NCI-H2196 treated with DMSO at 0.1 percent for 48 hours (cell line): Measurements from ENCODE around the gene TMEM156.

ENCODE experiments used
- DNase-seq: peaks from one replicate; lab custom pipeline; 2025; ENCODE audit not compliant: unreplicated experiment; lab: John Stamatoyannopoulos, UW

The TMEM156 gene, protein sequence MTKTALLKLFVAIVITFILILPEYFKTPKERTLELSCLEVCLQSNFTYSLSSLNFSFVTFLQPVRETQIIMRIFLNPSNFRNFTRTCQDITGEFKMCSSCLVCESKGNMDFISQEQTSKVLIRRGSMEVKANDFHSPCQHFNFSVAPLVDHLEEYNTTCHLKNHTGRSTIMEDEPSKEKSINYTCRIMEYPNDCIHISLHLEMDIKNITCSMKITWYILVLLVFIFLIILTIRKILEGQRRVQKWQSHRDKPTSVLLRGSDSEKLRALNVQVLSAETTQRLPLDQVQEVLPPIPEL

DNA sequence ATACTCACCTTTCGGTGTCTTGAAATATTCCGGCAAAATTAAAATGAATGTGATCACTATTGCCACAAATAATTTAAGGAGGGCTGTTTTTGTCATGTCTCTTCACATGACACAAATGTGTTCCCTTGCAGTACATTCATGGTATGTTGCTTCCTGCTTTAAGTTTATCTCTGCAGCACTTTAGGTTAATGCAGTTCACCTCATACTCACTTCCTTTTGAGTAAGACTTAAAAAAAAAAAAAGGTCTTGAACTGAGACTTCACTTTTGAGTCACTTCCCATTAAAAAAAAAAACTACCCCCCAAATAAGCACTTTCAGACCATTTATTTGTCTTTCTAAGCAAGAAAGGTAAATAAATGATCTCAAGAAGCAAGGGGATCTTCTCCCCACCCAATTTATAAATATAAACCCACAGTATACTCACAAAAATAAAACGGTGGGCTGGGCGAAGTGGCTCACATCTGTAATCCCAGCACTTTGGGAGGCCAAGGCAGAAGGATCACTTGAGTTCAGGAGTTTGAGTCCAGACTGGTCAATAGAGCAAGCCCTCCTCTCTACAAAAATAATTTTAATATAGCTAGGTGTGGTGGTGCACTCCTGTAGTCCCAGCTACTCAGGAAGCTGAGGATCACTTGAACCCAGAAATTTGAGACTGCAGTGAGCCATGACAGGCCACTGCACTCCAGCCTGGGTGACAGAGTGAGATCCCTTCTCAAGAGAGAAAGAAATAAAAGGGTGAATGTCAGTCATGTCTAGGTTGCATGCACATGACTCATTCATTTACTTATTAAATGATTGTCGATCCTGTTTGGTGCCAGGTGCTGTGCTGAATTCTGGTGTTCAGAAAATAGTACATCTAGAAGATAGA is at the start of gene TMEM156:
TMEM156 (minus strand) TSS at position 192 of the 868 bp plus-strand sequence; CDS start at position 96, 96 bp downstream.
- DNase-seq, result no peak

DNA sequence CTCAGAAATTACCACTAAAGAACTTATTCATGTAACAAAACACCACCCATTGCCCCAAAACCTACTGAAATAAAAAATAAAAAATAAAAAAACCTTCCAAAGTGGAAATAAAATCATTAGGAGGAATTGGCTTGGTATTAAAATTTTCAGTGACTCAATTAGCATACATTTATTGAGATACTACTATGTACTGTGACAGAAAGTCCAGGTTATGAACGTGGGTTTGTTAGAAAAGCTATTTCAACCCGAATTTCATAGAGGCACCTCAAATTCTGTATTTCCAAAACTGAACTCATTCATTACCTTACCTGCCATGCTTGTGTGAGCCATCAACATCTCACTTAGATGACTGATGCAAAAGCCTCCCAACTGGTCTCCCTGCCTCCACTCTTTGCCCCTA is 46.6 kb upstream of the TMEM156 start:
- no peak for DNase-seq

DNA sequence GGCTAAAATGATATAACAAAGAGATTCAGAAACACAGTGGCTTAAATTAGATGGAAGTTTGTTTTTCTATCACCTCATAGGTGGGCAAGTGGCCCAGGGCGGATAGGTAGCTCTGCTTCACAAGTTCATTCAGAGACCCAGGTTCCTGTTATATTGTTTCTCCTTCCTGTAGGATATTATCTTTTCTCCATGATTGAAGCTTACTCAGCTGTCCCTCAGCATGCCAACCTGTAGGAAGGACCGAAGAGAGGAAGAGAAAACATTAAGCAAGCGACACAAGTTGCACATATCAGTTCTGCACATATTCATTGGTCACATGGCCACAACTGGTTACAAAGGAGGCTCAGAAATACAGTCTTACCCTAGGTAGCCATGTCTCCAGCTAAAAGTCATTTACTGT is 36.7 kb upstream of the TMEM156 start:
- DNase-seq, result no peak

DNA sequence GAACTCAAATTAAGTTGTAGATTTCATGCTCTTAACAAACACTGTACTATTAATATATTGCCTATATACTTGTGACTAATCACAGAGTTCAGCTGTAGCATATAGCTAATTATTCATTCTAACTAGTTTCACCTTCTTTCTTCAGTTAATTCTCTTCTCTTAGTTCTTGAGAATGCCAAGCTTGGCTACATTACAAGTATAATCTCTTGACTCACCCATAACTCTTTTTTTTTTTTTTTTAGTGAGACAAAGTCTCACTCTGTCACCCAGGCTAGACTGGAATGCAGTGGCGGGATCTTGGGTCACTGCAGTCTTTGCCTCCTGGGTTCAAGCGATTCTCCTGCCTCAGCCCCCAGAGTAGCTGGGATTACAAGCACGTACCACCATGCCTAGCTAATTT is 35.2 kb upstream of the TMEM156 start:
- DNase-seq, result no peak

DNA sequence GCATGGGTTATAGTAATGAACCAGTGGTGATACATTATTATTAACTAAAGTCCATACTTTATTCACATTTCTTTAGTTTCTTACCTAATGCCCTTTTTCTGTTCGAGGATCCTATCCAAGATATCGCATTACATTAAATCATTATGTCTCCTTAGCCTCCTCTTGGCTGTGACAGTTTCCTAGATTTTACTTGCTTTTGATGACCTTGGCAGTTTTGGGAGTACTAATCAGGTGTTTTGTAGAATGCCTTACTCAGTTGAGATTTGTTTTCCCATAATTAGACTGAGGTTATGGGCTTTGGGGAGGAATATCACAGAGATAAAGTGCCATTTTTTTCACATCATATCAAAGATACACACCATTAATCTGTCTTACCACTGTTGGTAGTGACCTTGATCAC is 34.8 kb upstream of the TMEM156 start:
- no peak for DNase-seq

DNA sequence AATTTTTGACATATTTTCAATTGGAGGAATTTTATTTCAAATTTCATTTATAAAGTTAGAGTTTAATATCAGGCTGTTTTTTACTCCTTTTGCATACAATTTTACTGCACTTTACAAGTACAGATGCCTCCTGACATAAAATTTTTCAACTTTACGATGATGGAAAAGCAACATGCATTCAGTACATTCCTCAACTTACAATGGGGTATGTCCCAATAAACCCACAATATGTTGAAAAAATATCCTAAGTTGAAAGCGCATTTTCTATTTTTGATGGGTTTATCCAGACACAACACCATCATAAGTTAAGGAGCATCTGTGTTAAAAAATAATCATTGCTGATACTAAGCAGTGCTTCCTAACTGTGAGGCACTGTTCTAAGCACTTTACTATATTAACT is 34.2 kb upstream of the TMEM156 start:
- DNase-seq, result no peak

DNA sequence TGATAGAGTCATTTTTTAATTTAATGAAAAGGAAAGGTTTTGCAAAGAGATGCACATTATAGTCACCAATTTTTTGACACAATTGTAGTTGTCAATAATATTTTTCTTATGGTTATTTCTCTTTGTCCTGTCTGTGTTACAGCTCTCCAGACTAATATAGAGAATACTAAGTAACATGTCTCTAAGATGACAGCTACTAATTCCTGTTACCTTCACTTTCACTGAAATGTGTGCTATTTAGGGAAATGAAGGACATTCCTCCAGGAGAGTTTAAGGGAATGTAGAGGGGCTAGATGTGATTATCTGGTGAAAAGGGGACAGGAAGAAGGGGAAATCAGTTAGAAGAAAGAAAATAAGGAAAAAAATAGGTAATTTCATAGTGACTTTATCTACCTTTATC is 31.2 kb upstream of the TMEM156 start:
- no peak for DNase-seq

DNA sequence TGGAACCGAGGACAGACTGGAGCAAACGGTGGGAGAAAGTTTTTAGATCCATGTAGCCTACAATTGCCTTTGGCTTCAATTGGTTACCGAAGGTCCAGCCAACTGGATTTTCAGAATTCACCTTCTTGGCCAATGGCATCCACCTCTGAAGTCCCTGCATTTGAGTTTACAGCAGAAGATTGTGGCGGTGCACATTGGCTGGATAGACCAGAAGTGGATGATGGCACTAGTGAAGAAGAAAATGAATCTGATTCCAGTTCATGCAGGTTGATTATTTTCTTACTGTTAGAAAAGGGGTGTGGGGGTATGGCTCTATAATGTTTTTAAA is 30.5 kb upstream of the TMEM156 start:
- DNase-seq, result no peak

DNA sequence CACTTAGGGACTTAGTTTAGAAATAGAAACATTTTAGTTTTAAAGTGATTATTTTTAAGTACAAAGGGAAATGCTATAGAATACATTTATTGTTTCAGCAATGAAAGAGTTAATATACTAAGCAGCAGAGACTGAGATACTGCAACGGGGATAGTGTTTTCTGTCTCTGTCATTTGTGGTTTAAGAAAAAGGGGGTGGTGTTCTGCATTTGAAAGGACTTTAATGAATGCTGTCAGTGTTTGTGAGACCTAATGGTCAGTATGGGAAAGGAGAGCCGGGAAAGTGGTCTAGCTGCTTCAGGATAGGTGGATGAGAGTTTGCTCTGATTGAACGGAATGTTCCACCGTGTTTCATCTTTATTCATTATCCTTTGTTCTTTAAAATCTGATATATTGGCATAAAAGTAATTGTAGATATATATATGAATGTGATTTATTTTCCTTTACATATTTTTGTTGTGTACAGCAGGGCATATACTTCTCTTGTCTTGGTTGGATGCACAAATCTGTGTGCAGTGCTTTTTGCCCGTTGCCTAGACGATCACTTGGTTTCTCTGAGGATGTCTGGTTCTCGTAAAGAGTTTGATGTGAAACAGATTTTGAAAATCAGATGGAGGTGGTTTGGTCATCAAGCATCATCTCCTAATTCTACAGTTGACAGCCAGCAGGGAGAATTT is 30.0 kb upstream of the TMEM156 start, which contains the start of gene KLHL5:
KLHL5 (plus strand) TSS at position 139 of the 676 bp plus-strand sequence; CDS start at position 560, 421 bp downstream.
- DNase-seq, result no peak

DNA sequence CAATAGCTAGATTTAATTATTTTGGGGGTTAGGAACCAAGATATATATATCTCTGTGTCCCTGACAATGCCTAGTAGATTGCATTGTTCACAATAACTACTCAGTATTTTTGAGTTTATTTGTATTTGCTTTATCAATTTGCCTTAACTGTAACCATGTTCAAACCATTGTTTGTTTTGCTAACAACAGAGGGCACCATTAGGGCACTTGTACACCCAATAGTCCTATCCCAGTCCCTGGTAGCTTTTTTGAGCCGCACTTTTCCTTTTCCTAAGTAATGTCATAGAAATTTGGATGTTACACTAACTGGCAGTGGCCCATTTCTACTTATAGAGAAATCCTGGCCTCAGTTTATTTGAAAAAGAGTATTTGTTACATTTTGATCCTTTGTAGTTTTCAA is 29.2 kb upstream of the TMEM156 start:
- DNase-seq, result no peak

DNA sequence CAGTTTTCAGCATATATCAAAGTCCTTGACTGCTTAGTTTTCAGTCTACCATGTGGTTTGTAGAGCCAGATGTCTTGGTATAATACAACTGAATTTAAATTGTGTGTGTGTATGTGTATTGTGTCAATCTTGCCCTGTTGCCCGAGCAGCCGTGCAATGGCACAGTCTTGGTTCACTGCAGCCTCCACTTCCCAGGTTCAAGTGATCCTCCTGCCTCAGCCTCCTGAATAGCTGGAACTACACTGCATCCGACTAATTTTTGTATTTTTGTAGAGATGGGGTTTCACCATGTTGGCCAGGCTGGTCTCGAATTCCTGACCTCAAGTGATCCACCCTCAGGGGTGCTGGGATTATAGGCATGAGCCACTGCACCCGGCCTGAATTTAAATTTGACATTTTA is 23.8 kb upstream of the TMEM156 start:
- DNase-seq, result no peak

DNA sequence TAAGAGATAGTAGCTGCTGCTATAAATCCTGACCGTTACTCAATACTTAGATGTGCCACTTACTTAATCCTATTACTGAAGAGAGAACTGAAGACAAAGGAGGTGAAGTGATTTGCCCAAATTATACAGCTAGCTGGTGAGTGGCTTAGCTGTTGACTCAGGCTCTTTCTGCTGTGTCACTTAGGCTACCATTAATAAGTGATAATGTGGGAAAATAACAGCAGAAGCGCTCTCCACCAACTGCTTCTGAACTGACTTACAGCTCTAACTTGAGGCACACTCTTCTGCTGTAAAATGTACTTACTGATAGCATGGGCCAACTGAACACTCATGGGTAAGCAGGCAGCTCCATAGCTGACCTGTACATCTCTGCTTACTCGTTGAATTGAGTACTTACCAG is 22.3 kb upstream of the TMEM156 start:
- DNase-seq, result no peak

DNA sequence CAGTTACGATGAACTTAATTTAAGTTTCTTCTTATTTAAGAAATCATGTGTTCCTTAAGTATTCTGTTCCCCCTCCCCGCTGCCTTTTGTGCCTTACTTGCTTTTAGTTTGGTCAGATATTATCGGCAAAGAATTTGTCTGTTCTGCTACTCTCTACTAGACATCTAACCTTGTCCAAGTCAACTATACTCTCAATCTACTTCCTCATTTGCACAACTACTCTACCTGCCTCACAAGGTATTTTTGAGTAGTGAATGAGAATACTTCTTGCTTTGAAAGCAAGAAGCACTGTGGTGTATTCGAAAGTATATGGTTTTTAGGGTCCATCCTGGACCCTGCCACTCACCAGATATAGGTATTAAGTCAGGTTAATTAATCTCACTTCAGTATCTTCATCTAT is 21.8 kb upstream of the TMEM156 start:
- no peak for DNase-seq

DNA sequence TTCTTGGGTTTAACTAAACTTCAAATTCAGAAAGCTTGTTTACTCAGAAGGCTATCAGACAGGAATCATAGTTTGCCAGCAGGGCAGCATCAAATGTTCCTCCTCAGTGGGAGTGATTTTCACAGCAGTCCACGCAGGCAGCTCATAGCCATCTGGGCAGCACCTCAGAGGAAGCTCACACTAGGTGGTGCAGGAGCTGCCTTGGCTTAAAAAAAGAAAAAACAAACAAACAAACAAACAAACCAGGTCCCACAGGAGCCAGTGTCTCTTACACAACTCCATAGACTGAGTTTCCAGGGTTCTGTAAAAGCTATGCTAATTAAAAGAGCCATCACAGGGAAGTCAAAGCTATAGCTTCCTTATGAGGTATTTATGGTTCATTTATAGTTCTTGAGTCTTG is 19.3 kb upstream of the TMEM156 start:
- DNase-seq, result no peak

DNA sequence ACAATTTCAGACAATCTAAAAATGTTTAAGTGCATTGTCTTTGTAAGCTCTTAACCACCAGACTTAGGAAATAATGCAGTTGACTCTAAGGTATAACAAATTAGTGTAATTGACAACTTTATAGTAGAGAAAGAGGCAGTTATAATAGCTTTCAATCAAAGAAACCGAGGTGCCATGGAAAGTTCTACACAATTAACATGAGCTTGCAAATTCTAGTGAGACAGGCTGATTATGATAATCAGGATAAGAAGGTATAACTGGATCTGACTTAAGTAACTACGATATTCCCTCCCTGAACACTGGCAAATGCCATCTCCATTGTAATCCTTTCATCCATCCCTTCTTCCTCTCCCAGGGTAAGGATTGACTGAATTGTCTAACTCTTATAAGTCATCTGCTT is 18.4 kb upstream of the TMEM156 start:
- DNase-seq, result no peak

DNA sequence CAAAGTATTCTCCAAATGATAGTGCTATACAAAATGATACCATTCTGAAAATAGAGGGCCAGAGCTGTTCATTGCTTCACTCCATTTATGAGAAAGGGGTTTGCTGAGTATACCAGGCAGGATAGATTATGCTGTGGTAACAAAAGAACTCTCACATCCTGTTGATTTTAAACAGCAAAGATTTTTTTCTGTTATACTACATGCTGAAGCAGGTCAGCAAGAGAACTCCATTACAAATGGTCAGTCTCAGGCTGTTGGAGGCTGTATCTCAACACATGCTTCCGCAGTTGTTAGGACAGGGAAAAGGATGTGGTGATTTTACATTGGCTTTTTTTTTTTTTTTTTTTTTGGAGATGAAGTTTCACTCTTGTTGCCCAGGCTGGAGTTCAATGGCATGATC is 16.1 kb upstream of the TMEM156 start:
- DNase-seq, result no peak

DNA sequence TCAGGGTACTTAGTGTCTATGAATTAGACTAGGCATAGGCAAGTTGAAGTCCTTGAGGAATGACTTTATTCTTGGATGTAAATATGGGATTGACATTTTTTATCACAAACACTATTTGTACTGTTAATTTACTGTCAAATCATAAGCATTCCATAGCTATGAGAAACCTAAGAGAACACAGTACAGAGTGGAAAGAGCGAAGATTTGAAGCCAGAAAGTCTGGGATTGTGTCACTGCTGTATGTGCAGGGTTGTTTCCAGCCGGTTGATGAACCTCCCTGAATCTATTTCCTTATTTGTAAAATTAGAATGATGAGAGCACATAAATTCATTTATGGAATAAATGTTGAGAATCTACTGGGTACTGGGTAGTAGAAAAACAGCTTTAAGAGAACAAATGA is 15.5 kb upstream of the TMEM156 start:
- no peak for DNase-seq

DNA sequence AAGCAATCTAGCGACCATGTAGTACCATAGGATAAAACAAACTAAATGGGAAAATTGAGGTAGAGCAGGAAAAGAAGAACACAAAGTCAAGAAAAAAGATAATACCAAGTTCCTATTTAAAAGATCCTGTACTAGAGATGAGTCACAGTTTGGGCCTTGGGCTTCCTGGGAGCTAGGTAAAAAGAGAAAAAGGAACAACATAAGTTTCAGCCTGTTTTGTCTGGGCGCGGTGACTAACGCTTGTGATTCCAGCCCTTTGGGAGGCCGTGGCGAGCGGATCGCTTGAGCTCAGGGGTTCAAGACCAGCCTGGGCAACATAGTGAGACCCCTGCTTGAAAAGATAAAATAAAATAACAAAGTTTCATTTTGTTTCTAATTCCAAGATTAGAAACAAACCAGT is 14.0 kb upstream of the TMEM156 start:
- DNase-seq, result no peak

DNA sequence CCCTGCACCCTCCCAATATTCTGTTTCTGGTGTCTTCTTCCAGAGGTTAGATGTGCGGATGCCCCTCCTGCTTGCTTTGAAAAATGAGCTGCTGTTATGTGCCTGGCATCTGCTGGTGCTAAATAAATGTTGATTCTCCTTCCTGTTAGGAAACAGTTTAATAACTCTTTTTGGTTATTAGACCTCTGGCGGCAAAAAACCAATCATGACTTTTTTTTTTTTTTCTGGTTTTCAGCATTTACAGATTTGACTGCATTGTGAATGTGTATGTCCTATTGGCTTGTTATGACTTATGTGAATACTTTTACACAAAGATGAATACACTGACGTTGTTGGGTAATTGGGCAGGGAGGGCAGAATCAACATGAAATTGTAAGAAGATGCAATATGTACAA is 13.6 kb upstream of the TMEM156 start:
- no peak for DNase-seq

DNA sequence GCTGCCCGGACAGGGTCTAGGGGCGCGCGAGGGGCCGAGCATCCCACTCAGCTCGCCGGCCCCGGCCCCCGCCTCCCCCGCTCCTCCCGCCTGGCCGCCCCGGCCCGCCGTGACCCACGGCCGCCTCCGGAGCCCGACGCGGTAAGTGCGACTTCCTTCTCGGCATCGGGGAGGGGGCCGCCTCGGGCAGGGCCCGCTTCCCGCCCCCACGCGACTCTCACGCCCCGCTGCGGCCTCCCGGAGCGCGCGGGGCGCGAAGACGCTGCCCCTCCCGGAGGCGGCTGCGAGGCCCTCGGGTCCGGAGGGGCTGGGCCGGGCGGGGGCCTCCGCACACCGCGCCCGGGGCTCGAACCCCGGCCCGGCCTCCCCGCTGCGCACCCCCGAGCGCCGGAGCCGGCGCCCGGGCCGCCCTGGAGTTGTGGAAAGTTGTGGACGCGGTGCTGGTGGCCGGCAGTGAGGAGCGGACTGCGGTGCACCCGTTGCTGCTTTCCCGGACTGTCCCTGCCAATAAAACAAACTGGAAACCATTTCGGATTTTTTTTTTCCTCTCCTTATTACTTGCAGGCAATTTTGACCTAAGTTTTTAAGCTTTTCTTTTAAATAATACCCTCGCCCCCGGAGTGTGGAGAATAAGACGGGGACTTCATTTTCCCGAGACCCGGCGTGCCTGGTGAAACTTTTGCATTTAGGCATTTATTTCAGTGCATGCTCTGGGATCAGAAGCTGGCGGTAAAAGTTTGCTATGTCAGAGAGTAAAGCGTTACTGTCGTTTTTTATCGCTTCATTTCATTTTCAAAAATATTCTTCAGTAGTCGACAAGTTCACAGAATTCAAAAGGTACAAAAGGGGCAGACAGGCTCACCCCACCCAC is 13.0 kb upstream of the TMEM156 start:
- no peak for DNase-seq

DNA sequence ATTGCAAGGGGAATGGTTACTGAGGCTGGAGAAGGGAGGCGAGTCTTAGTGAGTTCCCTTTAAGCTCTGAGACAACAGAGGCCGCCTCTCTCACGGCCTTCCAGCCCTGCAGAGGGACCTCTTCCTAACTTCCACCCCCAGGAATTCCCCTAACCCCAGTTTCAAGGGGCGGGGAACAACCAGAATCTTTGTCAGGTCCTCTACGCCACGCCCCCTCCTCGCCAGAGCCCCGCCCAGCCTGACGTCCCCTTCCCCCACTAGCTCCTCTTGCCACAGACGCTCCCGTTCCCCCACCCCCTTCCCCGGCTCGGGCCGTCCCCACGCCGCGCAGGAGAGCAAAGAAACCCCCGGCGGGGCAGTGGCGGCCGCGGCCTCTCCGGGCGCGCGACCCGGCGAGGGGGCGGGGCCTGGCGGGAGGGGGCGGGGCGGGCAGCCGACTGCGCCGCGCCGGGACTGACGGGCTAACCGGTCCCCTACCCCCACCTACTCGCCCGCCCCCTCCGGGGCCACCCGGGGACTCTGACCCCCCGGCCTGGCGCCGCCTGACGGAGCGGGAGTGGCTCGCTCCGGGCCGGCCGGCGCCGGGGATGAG is 12.3 kb upstream of the TMEM156 start:
- peak; percentile 73 for DNase-seq
